Kidney epithelial cell (primary cell): ENCODE results near the gene MAP3K13. TPM values are rescaled to one million over a fixed set of nuclear protein-coding genes. Genes with fewer than 3 reads are reported as not detected.
A peak's percentile ranks its signal among the peaks of the same experiment; 100 is the strongest.

Experiments used
- DNase-seq: peaks from one replicate; pipeline ENCODE4 v3.0.0-alpha.2; 2010; ENCODE audit warnings: low read depth
- H3K27me3 ChIP-seq: 2 replicates; pipeline ENCODE4 v1.6.0; 2011; ENCODE audit warnings: low read length; ENCODE audit not compliant: control insufficient read depth, insufficient read depth
- H3K36me3 ChIP-seq: 2 replicates; pipeline ENCODE4 v1.5.1; 2011; ENCODE audit warnings: low read length; ENCODE audit not compliant: control insufficient read depth, insufficient read depth
- H3K4me3 ChIP-seq: 2 replicates; pipeline ENCODE4 v1.5.1; 2011; ENCODE audit warnings: low read depth, mild to moderate bottlenecking, control low read depth, low read length
- CTCF ChIP-seq: IDR thresholded peaks from 2 replicates; pipeline ENCODE4 v1.5.1; 2011; ENCODE audit warnings: mild to moderate bottlenecking, moderate library complexity, low read length, control low read depth, inconsistent platforms; ENCODE audit not compliant: insufficient read depth, poor library complexity, severe bottlenecking
- total RNA-seq: library from RNA; depleted of rRNA; stranded (reverse); fragments of >200 nt; gene quantifications from 2 replicates; pipeline ENCODE4 v1.2.3, GENCODE V29; 2015

MAP3K13 gene
- total RNA-seq, 1 donor from 2014 or later = 33.5 TPM

GRCh38 chr3:185347399-185347798 is 15.5 kb upstream of the MAP3K13 start:
- TF ChIP-seq CTCF = no peak

GRCh38 chr3:185350841-185351240 is 12.1 kb upstream of the MAP3K13 start:
- no peaks in the 10 kb centered on the region for H3K36me3 ChIP-seq
- no peaks in the 10 kb centered on the region for H3K27me3 ChIP-seq
- TF ChIP-seq CTCF = no peak
- DNase-seq = no peak
- H3K4me3 ChIP-seq = no peak overlapping the region

More at GRCh38 chr3:185347399-185347798, 15.5 kb upstream of the MAP3K13 start:
- DNase-seq = no peak
- Histone ChIP-seq H3K4me3 (no peak overlapping the region), H3K36me3 (no peaks in the 10 kb centered on the region), H3K27me3 (no peaks in the 10 kb centered on the region)

GRCh38 chr3:185351396-185351795 is 11.5 kb upstream of the MAP3K13 start:
- Histone ChIP-seq H3K4me3 (no peak overlapping the region), H3K27me3 (no peaks in the 10 kb centered on the region), H3K36me3 (no peaks in the 10 kb centered on the region)
- no peak for TF ChIP-seq CTCF
- no peak for DNase-seq

- TF ChIP-seq CTCF = no peak
- no peak for DNase-seq
- Histone ChIP-seq H3K27me3 (no peaks in the 10 kb centered on the region), H3K36me3 (no peaks in the 10 kb centered on the region), H3K4me3 (no peak overlapping the region)
These were observed 9.7 kb upstream of the MAP3K13 start for GRCh38 chr3:185353225-185353624.

GRCh38 chr3:185353823-185354614 is 8.9 kb upstream of the MAP3K13 start:
- no peak overlapping the region for H3K4me3 ChIP-seq
- no peak for DNase-seq
- peak; percentile 67 for TF ChIP-seq CTCF
- no peaks in the 10 kb centered on the region for H3K27me3 ChIP-seq
- H3K36me3 ChIP-seq = no peaks in the 10 kb centered on the region

GRCh38 chr3:185356499-185356898 is 6.4 kb upstream of the MAP3K13 start:
- no peak for TF ChIP-seq CTCF
- DNase-seq = no peak
- H3K36me3 ChIP-seq = no peaks in the 10 kb centered on the region
- H3K4me3 ChIP-seq = no peak overlapping the region
- H3K27me3 ChIP-seq = no peaks in the 10 kb centered on the region
